ENCODE measurements around the gene ADAM11.
"Not testable (repeated sequence)": the region's sequence is repeated elsewhere in the genome, so short reads cannot be mapped to it uniquely, and the experiment has no call there.

ADAM11 gene

DNA sequence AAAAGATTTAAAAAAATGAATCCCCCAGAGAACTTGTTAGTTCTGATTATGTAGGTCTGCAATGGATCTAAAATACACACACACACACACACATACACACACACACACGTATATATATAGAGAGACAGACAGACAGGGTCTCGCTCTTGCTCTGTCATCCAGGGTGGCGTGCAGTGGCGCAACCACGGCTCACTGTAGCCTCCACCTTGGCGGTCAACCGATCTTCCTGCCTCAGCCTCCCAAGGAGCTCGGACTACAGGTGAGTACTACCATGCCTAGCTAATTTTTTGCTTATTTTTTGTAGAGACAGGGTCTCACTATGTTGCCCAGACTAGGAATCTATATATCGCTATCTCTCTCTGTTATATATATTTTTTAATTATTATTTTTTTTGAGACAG lies 37.9 kb downstream of the ADAM11 start:
- DNase-seq: no peak

DNA sequence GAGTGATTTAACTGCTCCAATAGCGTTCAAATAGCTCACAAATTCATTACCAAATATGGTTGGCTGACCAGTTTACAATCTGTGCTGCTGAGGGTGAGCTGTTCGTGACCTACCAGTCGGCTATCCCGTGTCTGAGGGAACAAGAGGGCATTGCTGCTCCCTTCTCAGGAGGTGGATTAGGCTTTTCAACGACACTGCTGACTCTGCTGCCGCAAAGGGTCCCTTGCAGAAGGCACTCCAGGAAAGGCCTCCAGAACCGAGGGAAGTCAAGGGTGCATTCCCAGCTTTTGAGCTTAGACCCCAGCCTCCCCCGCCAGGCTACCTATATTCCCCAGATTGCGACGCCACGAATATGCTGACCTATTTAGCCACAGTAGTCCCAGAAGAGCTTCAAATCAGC lies 39.0 kb downstream of the ADAM11 start:
- DNase-seq: no peak

DNA sequence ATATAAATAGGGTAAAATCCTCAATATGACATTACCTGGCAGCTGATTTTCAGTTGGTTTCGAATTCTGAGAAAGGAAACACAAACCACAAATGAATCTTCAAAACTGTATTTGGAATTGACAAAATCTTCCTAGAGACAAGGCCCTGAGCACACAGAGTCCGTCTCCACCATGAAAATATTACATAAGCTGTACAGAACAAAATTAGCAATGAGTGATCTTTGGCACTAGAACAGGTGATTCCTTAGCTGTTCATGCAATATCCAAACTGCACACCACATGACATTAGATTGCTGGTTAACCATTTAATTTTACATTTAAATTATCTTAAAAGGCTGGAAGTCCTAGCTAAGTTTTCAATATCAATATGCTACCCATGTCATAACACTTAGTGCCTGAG lies 39.6 kb downstream of the ADAM11 start:
- no peak for DNase-seq

DNA sequence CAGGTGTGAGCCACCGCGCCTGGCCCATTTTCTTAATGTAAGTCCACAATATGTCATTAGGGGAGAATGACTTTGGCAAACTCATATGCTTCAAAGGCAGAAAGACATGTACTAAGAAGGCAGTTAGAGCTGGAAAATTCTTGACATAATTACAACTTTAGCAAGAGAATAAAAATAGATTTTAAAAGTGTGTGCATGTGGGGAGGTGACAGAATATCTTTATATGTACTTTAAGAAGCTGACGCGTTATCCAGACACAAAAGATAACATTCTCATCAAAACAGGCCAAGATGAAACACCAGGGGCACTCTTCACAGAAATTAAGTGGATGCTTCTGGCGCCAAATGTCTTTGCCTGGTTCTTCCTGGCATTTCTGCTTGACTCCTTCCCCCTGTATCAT lies 43.1 kb downstream of the ADAM11 start:
- no peak for DNase-seq

DNA sequence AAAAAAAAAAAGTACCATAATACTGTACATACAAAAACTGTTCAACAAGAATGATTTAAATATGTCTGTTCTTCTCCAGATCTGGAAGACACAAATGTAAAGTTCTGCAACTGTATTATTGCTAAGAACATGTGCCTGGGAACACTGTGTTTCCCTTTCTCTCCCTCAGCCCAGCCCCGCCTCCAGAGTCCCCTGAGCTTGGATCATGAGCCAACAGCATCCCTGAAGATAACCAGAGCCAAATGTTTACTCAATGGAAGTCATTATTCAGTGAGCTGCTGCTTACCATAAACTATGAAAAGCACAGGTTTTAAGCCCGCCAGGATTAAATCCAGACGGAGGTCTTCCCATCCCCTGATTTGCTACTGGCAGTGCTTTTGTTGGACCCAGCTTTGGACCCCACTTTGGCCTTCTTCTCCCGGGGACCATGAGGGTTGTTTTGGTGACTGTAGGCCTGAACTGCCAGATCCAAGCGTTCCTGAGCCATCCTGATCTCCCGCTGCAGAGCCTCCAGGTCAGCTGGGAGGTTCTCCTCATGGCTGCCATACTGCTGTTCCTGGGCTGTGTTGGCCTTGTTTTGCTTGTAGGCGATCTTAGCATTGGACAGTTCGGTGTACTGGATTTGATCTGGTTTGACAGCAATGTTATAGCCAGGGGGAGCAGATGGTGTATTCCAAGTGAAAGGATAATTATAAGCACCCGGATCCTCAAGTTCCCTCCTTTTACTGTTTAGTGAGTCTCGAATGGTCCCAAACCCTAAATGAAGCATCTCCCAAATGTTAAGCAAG lies 45.7 kb downstream of the ADAM11 start:
- peak; percentile 53 for DNase-seq

DNA sequence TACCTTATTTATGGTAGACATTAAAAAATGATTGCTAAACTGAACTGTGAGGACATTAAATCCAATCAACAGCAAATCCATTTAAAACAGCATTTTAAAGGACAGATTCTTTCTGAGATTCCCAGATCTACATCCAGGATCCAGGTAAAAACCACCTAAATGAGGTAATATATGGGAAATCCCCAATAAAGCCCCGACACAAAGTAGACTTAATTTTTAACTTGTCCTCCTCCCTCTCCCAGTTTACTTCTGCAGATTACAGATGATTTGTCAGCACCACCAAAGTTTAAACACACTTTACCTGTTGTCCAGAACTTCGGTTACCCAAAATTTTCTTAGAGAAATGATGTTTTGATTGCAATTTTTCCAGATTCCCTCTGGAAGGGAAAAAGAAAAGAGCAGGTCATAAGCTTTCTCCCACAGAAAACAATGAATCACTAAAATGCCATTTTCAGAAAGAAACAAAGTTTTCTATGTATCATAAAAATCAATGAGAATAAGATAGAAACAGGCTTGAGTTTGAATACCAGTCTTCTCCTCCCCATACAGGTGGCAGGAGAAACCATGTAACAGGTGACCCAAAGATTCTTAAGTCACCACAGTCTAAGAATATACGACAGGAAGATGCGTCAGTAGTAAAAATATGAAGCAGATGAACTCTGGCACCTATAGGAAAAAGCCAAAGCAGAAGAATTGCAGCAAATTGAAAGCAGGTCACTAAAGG lies 48.5 kb downstream of the ADAM11 start:
- DNase-seq: no peak

DNA sequence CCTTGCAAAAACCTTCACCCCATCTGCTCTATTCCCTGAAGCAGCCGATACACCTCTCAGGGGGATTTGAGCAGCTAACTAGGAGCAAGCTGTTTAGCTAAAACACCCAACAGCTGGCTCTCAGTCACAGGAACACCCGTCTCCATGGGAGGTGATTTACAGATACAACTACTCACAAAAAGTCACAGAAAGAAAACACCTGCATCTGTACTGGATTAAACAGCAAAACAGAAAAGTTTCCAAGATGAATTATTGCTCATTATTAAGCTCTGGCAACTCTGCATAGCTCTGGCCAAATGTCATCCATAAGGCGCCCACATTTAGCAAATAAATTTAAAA lies 49.0 kb downstream of the ADAM11 start:
- DNase-seq: peak; percentile 75

DNA sequence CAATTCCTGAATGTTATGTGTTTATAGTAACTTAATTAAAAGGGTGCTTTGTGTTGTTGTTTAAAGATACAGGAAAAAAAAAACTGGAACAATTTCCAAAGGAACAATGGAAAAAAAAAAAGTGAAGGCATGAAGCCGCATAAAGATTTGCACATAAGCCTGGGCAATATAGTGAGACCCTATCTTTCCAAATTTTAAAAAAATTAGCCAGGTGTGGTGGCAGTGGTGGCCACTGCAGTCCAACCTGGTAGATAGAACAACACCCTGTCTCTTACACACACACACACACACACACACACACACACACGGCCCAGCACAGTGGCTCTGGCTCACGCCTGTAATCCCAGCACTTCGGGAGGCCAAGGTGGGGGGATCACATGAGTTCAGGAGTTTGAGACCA lies 49.4 kb downstream of the ADAM11 start:
- DNase-seq: no peak

DNA sequence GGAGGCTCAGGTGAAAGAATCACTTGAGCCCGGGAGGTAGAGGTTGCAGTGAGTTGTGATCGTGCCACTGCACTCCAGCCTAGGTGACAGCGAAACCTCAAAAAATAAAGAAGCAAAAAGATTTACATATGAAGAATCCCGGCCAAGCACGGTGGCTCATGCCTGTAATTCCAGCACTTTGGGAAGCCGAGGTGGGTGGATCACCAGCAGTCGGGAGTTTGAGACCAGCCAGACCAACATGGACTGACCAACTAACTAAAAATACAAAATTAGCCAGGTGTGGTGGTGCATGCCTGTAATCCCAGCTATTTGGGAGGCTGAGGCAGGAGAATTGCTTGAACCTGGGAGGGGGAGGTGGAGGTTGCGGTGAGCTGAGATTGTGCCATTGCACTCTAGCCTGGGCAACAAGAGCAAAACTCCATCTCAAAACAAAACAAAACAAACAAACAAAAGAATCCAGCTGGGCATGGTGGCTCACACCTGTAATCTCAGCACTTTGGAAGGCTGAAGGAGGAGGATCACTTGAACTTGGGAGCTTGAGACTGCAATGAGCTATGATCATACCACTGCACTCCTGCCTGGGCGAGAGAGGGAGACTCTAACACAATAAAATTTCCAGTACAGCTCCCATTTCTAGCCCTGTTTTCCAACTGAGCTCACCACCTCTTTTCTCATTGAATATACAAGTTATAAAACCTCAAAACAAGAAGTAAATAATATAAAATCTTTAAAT lies 50.0 kb downstream of the ADAM11 start:
- not testable (repeated sequence) for DNase-seq

DNA sequence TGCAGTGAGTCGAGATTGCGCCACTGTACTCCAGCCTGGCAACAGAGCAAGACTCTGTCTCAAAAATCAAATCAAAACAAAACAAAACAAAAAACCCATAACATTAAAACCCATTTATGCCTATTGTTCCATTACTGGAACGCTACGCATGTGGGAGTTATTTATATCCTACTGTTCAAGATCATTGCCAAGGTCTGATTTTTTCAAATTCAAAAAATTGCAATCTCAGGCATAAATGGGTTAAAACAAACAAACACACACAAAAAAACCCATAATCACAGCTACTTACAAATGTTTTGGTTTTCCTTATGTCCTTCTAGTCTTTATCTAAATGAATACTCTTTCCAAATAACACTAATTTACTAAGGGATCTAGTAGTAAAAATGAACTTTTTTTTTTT lies 53.5 kb downstream of the ADAM11 start:
- no peak for DNase-seq

DNA sequence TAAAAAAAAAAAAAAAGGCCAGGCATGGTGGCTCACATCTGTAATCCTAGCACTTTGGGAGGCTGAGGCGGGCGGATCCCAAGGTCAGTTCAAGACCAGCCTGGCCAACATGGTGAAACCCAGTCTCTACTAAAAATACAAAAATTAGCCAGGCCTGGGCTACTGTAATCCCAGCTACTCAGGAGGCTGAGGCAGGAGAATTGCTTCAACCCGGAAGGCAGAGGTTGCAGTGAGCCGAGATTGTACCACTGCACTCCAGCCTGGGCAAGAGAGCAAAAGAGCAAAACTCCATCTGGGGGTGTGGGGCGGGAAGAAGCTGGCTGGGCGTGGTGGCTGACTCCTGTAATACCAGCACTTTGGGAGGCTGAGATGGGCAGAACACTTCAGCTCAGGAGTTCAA lies 59.7 kb downstream of the ADAM11 start:
- DNase-seq: not testable (repeated sequence)

DNA sequence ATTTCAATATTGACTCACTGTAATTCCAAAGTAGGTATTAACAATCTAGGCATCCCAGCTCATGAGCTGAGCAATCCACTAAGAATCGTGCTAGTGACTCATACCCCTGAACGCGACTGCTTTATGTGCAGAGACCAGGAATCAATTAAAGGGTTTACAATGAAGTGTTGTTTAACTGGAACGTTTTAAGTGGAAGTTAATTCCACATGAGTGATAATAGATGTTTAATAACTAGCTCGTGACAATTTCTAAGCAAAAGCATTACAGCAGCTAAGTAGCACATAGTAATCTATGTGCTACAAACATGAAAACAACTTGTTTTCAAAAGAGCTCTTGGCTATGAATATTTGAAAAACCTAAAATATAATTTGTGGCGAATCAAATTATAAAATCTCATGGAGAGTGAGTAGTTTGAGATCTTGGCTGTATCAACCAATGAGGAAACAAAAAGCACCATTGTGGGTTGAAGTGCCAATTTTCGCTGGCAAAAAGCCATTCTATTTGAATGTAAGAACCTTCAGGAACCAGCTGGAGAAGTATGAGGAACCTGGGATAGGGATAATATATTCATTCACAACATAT lies 61.9 kb downstream of the ADAM11 start:
- peak; percentile 96 for DNase-seq

DNA sequence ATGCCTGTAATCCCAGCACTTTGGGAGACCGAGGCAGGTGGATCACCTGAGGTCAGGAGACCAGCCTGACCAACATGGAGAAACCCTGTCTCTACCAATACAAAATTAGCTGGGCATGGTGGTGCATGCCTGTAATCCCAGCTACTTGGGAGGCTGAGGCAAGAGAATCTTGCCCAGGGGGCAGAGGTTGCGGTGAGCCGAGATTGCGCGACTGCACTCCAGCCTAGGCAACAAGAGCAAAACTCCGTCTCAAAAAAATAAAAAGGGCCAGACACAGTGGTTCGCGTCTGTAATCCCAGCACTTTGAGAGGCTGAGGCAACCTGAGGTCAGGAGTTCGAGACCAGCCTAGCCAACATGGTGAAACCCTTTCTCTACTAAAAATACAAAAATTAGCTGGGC lies 66.4 kb downstream of the ADAM11 start:
- not testable (repeated sequence) for DNase-seq

DNA sequence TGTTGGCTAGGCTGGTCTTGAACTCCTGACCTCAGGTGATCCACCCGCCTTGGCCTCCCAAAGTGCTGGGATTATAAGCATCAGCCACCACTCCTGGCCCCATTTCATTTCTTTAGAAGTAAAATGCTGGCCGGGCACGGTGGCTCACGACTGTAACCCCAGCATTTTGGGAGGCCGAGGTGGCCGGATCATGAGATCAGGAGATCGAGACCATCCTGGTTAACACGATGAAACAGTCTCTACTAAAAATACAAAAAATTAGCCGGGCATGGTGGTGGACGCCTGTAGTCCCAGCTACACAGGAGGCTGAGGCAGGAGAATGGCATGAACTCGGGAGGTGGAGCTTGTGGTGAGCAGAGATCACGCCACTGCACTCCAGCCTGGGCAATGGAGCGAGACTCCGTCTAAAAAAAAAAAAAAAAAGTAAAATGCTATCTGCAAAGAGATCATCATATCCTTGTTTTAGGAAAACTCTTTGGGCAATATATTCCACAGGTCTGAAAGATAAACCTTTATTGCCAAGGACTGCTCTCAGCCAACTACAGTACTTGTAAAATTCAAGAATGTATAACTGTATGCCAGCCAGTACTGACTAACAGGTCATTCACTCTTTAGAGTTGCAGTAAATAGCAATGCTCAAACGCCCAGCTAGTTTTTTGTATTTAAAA lies 67.5 kb downstream of the ADAM11 start:
- no peak for DNase-seq

DNA sequence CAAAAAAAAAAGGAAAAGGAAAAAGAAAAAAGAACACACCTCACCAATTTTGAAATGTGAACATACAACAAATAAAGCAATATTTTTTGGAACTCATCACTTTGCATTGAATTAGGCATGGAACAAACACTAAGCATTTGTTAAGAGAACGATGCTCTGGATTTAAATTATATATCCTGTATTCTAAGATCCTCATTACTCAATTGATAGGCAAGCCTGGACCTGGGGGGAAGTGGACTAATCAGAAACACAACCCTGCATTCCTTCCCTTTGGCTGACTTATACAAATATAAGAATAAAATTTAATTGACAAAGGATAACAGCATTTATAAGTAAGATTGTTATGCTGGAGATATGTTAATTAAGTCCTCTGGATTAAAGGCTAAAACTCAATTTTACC lies 69.1 kb downstream of the ADAM11 start:
- DNase-seq: peak; percentile 37

DNA sequence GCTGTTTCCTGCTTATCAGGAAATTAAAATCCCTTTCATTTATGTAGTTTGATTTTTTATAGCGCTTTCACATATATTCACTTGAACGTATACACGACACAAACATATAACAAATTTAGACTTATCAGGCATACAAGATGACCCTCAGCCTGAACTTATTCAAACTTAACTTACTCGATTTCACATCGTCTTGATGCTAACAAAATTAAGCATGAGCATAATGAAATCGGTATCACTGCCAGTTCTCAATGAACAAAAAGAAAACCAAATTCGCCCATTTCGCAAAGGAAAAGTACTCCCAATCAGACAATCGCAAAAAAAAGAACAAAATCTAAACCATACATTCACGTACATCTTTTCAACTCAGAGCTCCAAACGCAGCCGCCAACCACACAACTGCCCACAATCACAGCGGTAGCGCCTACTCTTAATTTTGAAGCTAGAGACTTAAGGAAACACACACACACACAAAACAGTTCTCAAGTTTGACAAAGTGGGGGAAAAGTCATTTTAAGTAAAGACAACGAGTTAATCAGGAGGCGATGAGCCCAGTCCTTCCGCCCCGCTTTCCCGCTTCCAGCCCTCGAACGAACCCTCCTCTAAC lies 70.2 kb downstream of the ADAM11 start:
- peak; percentile 23 for DNase-seq

DNA sequence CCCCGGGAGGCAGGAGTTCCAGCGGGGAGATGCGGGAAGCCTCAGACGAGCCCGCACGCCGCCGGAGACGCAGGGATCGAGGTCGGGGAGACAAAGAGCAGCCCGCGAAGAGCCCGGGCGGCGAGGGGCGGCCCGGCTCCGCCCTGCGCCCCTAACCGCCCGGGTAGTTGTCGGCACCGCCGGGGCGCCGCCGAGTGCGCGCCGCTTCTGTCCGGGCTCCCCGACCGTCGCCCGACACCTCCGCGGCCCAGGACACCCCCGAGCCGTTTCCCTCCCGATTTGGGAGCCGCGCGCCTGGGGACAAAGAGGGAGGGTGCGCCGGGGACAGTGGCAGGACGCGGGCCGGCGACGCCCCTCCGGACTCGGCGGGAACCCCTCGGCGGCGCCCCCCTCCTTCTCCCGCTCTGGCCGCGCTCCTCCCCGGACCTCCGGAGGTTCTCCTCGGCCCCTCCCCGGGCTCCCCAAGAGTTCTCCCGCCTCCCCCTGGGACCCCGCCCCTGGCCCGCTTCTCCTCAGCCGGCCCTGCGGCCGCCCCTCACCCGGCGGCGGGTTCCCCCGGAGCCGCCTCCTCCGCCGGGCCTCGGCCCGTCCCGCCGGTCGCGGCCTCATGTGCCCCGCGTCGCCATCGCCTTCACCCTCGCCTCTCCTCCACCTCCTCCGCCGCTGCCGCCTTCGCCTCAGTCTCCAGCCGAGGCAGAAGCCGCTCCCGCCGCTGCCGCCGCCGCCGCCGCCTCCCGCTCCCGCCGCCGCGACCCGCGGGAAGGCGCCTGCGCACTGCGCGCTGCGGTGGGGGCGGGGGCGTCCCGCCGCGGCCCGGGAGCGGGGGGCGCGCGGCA lies 71.0 kb downstream of the ADAM11 start, which contains the start of gene GJC1:
GJC1 (minus strand) TSS at position 765 of the 836 bp plus-strand sequence. CDS start 24,470 bp downstream, outside the sequence.
- peak; percentile 53 for DNase-seq

DNA sequence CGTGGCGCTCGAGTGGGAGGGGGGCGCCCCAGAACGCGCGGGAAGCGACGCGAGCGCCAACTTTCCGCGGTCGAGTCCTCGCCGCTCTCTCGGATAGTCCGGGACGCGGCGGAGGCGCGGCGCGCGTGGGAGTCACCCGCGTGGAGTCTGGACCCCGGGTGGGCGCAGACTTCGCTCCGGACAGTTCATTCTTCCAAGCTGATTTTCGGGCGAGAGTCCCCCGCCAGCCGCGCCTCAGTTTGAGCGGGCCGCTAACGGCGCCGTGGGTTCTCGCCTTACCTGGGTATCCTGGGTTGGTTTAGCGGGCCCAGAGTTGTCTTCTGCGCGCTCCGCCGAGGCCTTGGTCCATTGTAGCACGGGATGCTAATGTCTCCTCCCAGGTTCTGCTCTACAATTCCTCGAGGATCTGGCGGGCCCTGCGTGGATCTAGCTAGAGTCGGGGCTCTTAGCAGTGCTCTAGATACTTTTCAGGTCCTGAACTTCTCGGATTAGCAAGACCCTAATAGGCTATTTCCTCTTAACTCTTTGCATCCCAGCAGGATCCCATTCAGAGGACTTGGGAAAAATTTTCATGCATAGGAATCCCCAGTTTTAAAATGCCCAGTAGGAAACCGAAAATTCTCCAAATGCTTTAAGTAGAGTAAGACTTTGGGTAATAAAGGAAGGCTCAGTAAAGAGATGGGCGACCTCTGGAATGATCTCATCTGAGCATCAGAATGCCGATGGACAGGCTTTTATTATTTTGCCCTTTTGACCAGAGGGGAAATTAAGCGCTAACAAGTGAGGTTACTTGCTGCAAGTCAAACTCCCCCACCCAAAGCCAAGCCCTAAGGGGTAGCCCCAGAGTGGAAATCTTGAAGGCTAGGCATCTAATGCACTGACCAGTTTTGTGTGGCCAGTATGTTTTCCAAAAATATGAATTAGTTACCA lies 71.8 kb downstream of the ADAM11 start:
- DNase-seq: peak; percentile 21

DNA sequence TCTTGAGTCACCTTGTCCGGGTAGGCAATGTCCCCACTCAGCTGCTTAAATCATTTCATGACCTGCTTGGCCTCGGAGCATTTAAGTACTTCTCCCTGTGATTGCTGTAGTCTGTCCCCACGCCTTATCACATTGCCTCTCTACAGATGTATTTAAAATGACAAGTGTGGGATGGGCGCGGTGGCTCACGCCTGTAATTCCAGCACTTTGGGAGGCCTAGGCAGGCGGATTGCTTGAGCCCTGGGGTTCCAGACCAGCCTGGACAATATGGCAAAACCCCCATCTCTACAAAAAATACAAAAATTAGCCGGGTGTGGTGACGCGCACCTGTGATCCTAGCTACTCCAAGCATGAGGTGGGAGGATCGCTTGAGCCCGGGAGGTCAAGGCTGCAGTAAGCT lies 72.6 kb downstream of the ADAM11 start:
- DNase-seq: no peak

Measured in fibroblast of skin of right quadriceps (primary cell).